ENCODE data around the gene ZNF839.

ZNF839 gene

DNA sequence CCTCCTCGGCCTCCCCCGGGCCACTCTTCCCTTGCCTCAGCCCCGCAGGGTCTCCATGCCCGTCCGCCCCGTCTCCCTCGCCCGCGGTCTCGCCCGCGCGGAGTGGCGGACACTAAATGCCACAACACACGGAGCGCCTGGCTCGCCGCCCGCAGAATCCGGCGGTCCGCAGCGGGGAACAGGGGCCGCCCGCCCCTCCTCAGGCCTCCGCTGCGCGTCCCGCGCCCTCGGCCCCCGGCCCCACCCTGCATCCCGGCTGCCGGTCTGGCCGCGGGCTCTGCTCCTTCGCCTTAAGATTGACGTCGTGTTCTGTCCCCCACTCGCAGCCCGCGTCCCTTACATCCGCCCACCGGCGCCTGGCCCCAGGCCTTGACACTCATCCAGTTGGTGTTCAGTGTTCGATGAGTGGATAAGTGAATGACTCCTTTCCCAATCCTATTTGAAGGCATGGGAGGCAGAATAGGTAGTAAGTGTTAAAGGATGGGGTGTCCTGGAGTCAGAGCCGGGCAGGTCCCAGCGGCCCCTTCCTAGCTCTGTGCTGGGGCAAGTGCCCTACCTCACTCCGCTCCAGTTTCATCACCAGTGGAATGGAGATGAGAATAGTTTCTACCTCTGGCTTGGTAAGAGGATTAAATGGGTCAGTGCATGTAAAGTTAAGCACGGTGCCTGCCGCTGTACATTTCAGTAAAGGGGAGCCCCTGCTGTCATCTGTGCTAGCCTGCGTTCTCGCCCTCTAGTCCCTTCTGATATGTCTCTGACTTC is 43.8 kb downstream of the ZNF839 start:
- peak in 23 of 42 donors; percentile 21 to 78 (median 41) for DNase-seq
- intact Hi-C loops (cut with DNase I) = loop anchor here (10.0 kb wide), 2 partner anchors 51 to 151 kb away; no protein-coding TSS in a partner anchor

DNA sequence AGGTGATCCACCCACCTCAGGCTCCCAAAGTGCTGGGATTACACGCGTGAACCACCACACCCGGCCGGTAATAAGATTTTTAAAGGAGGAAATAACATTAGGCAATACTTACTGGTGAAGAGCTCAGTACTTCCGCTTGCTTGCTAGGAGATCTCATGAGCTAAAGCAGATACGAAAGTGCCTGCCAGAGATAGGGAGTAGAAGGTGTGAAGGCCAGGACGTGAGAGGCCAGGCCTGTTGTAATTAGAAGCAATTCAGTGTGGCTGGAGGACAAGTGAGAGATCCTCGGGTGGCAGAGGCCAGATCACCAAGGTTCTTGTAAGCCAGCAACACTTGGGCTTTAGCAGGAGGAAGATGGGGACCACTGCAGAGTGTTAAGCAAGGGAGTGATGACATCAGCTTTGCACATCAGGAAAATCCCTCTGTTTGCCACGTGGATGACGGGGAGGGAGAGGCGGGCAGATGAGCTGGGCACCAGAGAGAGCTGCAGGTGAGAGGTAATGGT is 50.8 kb downstream of the ZNF839 start:
- intact Hi-C loops (cut with DNase I) = no loop called here
- no peak for DNase-seq

DNA sequence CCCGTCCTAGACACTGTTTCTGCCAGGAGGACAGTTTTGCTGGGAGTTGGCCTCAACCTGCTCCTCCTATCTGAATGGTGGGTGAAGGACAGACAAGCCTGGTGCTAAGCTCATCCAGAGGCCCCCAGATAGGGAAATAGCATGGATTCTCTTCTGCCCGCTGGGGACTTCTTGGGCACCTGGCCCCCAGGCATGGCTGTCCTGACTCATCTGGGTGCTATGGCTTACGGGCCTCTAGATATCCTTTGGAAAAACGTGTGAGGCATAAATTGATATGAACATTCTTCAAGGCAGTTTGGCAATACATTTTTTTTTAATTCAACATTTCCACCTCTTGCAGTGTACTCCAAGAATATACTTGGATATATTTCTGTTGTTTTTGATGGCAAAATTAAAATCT is 51.8 kb downstream of the ZNF839 start:
- intact Hi-C loops (cut with DNase I) = no loop called here
- no peak for DNase-seq

DNA sequence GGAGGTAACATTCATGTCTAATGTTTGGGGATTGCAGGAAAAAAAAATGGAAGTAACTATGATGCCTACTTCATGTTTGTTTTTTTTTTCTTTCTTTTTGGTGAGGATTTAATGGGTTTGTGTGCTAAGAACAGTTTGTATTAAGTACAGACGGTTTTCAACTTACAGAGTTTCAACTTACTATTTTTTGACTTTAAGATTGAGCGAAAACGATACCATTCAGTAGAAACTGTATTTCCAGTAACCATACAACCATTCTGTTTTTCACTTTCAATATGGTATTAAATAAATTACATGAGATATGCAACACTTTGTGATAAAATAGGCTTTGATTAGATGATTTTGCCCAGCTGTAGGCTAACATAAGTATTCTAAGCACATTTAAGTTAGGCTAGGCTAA is 53.6 kb downstream of the ZNF839 start:
- DNase-seq = no peak
- intact Hi-C loops (cut with DNase I) = no loop called here

DNA sequence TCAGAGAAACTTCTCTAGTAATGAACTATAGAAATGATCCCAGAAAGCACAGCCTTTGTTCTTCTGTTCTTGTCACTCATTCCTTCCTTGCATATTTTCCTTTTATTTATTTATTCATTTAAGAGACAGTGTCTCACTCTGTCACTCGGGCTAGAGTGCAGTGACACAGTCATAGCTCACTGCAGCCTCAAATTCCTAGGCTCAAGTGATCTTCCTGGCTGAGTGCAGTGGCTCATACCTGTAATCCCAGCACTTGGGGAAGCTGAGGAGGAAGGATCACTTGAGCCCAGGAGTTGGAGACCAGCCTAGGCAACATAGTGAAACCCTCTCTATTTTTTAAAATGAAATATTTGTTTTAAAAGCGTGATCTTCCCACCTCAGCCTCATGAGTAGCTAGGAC is 54.7 kb downstream of the ZNF839 start:
- no peak for DNase-seq
- intact Hi-C loops (cut with DNase I) = no loop called here

DNA sequence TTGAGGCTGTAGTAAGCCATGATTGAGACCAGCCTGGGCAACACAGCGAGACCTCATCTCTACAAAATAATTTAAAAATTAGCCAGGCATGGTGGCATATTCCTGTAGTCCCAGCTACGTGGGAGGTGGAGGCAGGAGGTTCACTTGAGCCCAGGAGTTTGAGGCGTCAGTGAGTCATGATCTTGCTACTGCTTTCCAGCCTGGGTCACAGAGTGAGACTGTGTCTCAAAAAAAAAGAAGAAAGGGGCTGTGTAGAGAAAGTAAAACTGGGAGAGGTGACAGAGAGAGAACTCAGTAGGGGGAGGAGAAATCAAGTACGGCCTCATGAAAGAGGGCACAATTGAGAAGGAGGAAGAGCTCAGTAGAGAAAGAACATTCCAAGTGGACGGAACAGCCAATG is 55.6 kb downstream of the ZNF839 start:
- DNase-seq = no peak
- intact Hi-C loops (cut with DNase I) = no loop called here

DNA sequence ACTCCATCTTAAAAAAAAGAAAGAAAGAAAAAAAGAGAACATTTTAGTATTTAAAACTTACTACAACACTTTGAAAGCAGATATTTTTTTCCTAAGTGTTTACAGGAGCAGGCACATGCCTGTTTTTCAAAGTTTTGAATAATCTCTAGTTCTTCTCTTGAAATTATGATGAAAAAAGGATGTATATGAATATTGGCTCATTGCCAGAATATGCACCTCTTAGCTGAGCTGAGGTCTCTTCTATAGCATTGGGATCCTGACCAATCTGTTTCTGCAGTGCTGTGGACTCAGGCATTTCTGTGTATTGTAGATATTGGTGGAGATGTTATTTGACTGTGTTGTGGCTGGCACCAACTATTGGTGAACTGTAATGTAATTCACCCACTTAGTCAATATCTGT is 58.1 kb downstream of the ZNF839 start:
- DNase-seq = no peak
- intact Hi-C loops (cut with DNase I) = no loop called here

DNA sequence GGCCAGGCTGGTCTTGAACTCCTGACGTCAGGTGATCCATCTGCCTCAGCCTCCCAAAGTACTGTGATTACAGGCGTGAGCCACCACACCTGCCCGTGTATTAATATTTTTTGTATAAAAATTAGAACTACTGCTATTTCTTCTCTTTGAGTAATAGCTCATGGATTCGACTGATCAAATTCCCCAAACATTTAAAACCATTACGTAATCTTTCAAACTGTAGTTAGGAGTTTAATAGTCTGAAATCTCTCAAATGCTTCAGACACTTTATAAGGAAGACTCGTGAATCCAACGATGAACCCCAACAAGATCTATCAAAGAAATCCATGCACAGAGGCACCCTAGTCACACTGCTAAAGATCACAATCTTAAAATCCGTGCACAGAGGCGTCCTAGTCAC is 59.3 kb downstream of the ZNF839 start:
- peak in 1 of 42 donors; percentile 17 for DNase-seq

DNA sequence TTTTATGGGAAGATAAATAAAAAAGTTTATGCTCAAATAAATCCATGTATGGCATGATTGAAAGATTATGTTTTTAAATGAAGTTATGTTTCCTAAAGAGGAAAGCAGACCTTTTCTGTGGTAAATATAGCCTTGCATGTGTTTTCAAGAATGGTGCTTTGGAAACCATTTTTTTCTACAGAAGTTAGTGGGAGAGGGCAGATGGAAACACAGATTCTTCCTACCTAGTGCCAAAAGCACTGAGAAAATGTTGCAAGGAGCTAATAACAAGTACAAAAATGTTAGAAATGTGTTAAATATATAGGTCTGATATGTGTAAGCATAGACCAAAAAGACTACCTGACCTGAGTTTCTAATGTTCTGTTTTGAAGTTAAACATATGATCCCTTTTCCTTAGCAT is 67.5 kb downstream of the ZNF839 start:
- intact Hi-C loops (cut with DNase I) = no loop called here
- no peak for DNase-seq

More for the DNA sequence above, 59.3 kb downstream of the ZNF839 start:
- intact Hi-C loops (cut with DNase I) = no loop called here

DNA sequence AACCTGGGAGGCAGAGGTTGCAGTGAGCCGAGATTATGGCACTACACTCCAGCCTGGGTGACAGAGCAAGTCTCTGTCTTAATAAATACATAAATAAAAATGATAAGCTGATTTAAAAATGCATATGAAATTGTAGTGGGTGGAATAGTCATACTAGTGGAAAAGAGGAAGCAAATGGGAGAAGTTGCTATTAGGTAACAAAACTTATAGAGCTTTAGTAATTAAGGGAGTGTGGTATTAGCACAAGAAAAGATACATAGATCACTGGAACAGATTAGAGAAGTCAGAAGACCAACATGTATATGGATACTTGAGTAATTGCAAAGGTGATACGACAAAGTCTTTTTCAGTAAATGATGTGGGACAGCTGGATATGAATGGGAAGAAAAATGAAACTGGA is 69.7 kb downstream of the ZNF839 start:
- intact Hi-C loops (cut with DNase I) = no loop called here
- peak in 1 of 42 donors; percentile 8 for DNase-seq

DNA sequence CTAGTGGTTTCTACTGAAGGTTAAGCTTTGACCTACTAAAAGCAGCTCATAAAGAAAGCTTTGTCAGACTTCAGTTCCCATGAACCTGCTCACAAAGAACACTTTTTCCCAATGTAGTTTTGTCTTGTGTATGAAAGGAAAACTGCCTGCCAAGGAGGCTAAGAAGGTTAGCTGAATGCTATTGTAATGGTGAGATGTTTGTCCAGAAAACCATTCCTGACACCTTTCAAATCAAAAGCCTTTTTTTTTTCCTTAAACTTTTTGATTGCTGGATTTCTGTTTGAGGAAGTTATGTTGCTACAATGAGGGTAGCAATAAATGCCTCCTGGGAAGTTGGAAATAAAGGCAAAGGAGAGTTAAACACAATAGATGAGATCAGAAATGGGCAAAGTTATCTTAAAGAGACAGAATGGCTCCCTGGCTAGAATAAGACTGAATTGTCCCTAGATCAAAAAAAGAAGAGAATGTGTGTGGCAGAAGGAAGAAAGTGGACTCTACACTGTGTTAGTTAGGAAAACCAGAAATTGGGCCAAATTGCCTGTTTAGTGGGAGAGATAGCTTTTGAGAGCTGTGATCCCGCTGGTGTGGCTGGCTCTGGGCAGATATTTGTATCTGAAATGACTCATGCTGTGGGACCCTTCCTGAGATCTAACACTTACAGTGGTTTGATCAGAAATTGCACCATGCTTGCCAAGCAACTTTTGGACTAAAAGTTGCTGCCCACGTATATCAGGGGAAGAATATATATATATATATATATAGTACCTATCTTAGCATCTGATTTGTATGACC is 70.7 kb downstream of the ZNF839 start:
- peak in 1 of 42 donors; percentile 45 for DNase-seq
- intact Hi-C loops (cut with DNase I) = no loop called here

All from head of caudate nucleus (tissue), 42 donors.